ENCODE results near the gene PLXNA1. TPM values are rescaled to one million over a fixed set of nuclear protein-coding genes. Genes with fewer than 3 reads are reported as not detected.

The PLXNA1 gene
- 10 to 100 TPM in 3 of 4 donors, 1 to 10 TPM in 1; 6.7 to 38.2 (median 16.9) TPM for total RNA-seq

GRCh38 chr3:126982471-126983175 is at the start of gene PLXNA1:
TSS of gene PLXNA1 (plus strand) at chr3:126983115. CDS start at chr3:126988594, 5,479 bp downstream.
- intact Hi-C loops (cut with DNase I; ENCODE audit: low total_unique reads) = loop anchor here (5.0 kb wide), 1 partner anchor 280 kb away; the partner anchor contains the start of gene CHCHD6
- Histone ChIP-seq H3K9me3 (no peaks in the 10 kb centered on the region), H3K36me3 (no peaks in the 10 kb centered on the region), H3K4me3 (peak within 1 kb of the TSS; percentile 59 to 86), H3K27ac (peak within 1 kb of the TSS; percentile 61 to 80), H3K4me1 (peaks cover 0 to 6% of the 10 kb centered on the region in 2 donors), H3K27me3 (no peaks in the 10 kb centered on the region)
- peak; percentile 70 to 86 (median 82) for TF ChIP-seq CTCF (IDR thresholded peaks at IDR 0.05)
- peak in 1 of 2 donors; percentile 38 for TF ChIP-seq POLR2A (IDR thresholded peaks at IDR 0.05)
- peak; percentile 70 to 79 for DNase-seq

- H3K36me3 ChIP-seq = no peaks in the 10 kb centered on the region
- no peak for TF ChIP-seq POLR2A (IDR thresholded peaks at IDR 0.05)
- TF ChIP-seq CTCF (IDR thresholded peaks at IDR 0.05) = no peak
- H3K9me3 ChIP-seq = no peaks in the 10 kb centered on the region
- H3K4me3 ChIP-seq = no peak overlapping the region
- no peaks in the 10 kb centered on the region for H3K27me3 ChIP-seq
- no peak overlapping the region for H3K27ac ChIP-seq
- intact Hi-C loops (cut with DNase I; ENCODE audit: low total_unique reads) = no loop called here
- no peak for DNase-seq
- H3K4me1 ChIP-seq = no peaks in the 10 kb centered on the region
Observed at GRCh38 chr3:126934031-126934531, 48.8 kb upstream of the PLXNA1 start.

GRCh38 chr3:126934991-126935390 is 47.9 kb upstream of the PLXNA1 start:
- no peaks in the 10 kb centered on the region for H3K27me3 ChIP-seq
- H3K4me3 ChIP-seq = no peak overlapping the region
- no peaks in the 10 kb centered on the region for H3K36me3 ChIP-seq
- no peak for TF ChIP-seq CTCF (IDR thresholded peaks at IDR 0.05)
- TF ChIP-seq POLR2A (IDR thresholded peaks at IDR 0.05) = no peak
- no peak for DNase-seq
- H3K27ac ChIP-seq = no peak overlapping the region
- intact Hi-C loops (cut with DNase I; ENCODE audit: low total_unique reads) = no loop called here
- H3K4me1 ChIP-seq = no peaks in the 10 kb centered on the region
- no peaks in the 10 kb centered on the region for H3K9me3 ChIP-seq

GRCh38 chr3:126935756-126936509 is 47.0 kb upstream of the PLXNA1 start:
- no peak overlapping the region for H3K27ac ChIP-seq
- H3K27me3 ChIP-seq = no peaks in the 10 kb centered on the region
- DNase-seq = no peak
- TF ChIP-seq CTCF (IDR thresholded peaks at IDR 0.05) (no peak), POLR2A (IDR thresholded peaks at IDR 0.05) (no peak)
- H3K36me3 ChIP-seq = no peaks in the 10 kb centered on the region
- intact Hi-C loops (cut with DNase I; ENCODE audit: low total_unique reads) = no loop called here
- H3K4me1 ChIP-seq = no peaks in the 10 kb centered on the region
- no peaks in the 10 kb centered on the region for H3K9me3 ChIP-seq
- H3K4me3 ChIP-seq = no peak overlapping the region

Measured in uterus (tissue), 4 donors.